HG02763 (cell line): ENCODE results near the gene RASGRF1.

Experiments used
- ATAC-seq: cut with Tn5 transposase; IDR thresholded peaks from one replicate; pipeline ENCODE4 v1.9.1; 2021; ENCODE audit warnings: mild to moderate bottlenecking, moderate library complexity; ENCODE audit not compliant: unreplicated experiment

Gene RASGRF1

DNA sequence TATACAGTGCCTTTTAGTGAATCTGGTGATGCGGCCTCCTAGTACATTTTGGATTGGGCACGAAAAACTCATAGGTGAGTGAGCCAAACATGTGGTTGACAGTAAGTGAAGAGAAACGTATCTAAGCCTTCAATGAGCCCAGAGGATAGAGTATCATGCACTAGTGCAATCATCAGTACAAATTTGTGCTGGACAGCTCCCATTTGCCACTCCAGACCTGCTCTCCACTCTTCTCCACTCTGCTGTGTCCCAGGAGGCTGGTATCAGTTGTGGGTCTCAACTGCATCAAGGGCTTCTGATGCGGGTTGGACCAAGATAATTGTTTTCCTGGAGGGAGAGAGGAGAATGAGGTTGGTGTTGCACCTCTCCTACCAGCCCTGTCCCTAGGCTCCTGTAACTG is 9.1 kb upstream of the RASGRF1 start:
- ATAC-seq = no peak

DNA sequence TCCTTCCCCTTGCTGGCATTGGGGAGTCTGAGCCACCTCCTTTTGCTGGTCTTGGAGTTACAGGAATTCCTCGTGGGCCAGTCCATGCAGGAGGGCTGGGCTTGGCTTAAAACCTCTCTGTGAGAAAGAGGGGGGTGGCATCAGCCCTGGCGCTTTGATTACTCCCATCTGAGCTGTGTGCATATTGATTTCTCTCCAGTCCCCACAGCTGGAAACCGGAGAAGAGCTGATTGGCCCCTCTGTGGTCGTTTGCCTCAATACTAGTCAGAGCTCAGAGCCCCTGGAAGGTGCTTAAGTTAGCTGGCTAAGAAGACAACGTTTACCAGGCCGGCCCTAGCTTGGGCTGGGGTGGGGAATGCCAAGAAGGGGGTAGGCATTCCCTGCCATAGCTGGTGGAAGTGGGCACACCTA is 4.0 kb upstream of the RASGRF1 start:
- no peak for ATAC-seq

DNA sequence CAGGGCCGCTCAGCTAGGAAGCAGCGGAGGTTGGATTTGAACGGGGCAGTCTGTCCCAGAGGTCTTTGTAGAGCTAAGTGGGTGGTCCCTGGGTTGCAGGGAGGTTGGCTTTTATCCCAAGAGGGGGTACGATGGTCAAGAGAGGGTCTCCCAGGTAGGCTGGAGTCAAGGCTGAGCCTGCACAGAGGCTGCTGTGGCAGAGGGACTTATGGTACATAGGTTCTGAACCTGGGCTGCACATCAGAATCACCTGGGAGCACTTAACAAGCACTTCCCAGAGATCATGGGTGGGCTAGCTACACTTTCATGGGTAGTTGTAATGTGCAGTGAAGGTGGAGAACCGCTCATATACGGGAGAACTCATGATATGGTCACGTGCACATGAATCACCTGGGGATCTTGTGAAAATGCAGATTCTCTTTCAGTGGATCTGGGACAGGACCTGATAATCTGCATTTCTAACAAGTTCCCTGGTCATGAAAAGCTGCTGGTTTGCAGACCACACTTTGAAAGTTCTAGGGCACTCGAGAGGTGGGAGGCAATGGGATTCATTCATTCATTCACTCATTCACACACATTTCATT is 2.9 kb upstream of the RASGRF1 start:
- ATAC-seq = no peak

DNA sequence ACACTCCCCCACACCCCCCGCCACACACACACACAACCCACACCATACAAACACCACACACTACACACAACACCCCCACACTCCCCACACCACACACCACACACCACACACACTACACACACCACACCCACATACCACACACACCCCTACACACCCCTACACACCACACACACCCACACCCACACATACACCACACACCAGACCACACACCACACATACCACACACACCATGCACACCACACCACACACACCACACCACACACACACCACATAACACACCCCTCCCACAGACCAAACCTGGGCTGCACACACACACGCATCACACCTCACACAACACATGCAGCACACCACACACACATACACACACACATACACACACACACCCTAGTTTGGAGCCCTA is 1.8 kb upstream of the RASGRF1 start:
- no peak for ATAC-seq

DNA sequence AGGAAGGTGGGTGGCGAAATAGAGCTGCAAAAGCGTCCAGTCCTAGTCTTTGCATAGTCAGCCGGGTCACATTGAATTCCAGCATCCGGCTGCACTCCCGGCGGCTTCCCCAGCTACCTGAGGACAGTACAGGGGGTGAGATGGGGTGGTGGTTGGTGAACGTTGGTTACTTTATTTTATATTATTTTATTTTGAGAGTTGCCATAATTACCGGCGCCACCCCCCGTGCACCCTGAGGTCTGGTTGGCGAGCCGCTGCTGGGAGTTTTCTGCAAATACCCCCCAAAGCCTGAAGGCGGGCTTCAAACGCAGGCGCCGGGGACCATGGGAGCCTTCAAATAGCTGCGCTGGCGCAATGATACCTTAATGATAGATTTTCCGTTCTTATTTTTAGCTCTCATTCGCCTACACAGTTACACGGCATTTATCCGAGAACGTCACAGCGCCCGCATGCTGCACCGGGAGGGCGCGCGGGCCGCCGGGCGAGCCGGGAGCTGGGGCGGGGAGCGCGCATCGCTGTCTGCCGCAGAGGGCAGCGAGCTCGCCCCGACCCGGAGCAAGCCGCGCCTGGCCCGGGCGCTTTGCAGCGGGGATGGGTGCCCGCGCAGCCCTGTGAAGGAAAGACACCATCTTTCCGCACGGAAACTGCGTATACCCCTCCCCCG is 756 bp upstream of the RASGRF1 start:
- no peak for ATAC-seq

DNA sequence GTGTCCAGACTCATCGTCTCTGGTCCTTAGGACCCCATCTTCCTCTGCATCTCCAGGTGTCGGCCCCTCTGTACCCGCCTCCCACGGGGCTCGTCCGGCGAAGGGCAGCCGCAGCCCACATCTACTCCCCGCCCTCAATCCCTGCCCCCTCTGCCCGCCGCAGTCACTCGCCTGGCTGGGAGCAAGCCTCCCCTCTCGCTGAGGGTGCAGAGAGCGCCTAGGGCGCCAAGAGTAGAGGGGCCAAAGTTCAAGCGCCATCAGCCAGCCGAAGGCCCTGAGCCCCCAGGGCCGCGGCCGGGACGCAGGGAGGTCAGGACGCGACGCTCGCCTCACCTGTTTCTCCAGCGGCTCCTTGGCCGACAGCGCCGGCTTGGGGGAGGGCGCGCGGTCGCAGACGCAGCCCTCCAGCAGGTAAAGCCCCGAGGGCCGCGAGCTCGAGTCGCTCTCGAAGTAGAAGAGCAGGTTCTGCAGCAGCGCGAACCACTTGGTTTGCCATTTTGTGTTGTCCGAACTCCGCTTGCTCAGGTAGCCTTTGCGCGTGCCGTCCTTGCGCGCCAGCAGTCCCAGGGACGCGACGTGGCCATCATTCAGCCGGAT is 592 bp downstream of the RASGRF1 start:
- no peak for ATAC-seq

DNA sequence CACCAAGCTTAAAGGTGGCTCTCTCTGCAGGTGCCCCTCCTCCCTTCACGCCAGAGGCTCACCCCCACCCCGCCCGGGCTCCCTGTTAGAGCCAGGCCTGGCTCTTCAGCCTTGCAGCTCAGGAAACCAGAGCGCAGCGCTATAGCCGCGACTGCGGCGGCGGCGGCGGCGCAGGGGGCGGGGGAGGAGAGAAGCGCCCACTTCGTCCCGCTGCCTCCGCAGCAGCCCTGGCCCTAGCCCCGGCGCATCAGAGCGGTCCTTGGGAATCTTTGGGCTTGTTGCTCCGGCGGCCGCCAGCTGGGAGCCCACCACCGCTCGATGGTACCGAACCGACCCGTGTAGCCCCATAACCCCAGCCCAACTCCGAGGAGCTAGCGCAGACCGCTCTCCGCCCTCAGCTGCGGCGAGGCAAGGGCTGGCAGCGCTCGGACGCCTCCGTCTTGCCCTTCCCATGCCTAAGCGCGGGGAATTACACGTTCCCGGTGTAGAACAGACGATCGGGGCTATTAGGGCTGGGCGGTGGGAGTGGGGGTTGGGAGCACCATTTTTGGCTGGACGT is 1.2 kb downstream of the RASGRF1 start:
- no peak for ATAC-seq

DNA sequence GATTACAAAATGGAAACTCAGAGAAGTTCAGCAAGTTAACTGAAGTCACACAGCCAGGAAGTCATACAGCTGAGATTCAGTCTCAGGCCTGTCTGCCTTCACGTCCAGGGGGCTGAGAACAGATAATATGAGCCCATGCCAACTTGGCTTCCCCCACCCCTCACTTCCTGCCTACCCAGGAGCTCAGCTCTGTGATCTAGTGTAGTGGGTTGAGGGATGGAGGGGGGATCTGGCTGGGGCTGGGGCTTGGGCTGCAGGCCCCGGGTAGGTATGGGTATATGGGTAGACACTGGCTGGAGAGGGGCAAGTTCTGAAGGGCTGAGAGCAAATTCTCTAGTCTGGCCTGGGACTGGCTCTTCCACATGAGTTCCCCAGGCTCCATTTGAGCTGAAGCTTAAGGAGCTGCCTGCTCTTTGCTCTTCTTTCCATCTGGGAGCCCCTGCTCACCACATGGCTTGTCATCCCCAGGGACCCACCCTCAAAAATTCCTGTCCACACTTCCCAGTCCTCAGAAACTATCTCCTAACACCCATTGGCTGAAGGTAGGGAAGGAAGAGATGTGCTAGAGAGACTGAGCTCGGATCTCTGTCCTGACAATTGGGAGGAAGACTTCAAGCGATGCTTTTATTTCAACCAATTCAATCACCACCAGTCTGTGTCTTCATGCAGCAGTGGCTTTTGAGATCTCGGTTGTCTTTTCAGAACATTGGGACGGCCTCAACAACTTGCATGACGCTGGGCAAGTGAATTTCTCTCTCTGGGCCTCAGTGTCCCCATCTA is 2.0 kb downstream of the RASGRF1 start:
- ATAC-seq = no peak

DNA sequence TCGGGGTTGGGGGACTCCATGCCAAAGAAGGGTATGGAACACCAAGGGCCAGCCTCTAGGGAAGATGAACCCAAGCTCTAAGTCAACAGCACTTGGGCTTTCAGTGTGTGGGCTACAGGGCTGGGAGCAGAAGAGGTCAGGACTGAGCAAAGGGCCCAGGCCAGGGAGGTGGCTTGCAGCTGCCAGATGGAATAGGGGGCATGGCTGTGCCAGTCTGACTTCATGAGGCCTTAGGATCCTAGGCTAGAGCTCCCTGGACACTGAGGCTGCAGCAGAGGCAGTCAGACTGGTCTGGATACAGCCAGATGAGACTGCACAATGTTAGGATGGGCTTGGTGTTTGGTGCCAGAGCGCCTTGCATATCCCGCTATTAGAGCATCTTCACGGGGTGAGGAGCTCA is 3.8 kb downstream of the RASGRF1 start:
- ATAC-seq = no peak

DNA sequence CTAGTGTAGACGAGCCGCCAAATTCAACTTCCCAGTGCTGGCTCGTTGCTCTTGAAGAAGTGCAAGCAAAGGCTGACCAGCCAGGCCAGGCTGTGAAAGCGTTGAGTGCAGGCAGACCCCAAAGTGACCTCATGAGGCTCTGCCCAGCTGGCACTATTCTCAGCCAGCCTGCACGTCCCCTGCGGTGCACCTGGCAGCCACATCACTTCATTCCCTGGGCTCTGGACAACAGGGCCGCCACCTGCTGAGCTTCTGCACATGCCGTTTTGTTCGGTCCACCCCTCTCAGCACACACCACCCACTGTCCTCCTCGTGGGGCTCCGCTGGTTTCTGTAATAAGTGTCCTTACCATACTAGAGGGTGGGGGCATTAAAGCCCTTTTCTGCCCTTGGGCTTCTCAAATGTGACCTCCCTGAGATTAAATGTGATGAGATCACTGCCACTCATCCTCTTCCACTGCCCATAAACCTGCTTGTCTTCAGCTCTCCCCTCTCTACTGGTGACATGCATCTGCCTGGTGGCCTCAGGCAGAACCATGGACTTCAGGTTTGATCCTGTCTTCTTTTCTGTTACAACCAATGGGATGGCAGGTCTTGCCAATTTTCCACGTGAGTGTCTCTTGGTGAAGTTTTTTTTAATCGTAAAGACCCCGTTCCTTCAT is 6.1 kb downstream of the RASGRF1 start:
- ATAC-seq = no peak

DNA sequence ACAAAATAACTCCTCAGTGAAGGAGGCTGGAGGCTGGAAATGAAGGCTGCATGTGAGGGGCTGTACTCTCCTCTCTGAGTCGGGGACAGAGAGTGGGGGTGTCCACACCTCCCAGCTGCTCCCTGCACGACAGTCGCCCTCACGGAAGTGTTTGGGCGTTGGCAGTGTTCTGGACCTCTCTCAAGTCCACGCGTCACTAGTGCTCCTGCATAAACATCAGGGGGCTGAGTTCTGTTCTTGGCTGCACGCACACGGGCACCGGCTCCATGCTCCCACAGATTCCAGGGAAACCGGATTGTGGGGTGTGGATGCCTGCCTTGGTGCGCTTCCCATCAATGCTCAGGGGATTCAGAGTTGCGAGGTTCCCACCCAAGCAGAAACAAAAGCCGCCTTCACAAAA is 7.4 kb downstream of the RASGRF1 start:
- no peak for ATAC-seq

DNA sequence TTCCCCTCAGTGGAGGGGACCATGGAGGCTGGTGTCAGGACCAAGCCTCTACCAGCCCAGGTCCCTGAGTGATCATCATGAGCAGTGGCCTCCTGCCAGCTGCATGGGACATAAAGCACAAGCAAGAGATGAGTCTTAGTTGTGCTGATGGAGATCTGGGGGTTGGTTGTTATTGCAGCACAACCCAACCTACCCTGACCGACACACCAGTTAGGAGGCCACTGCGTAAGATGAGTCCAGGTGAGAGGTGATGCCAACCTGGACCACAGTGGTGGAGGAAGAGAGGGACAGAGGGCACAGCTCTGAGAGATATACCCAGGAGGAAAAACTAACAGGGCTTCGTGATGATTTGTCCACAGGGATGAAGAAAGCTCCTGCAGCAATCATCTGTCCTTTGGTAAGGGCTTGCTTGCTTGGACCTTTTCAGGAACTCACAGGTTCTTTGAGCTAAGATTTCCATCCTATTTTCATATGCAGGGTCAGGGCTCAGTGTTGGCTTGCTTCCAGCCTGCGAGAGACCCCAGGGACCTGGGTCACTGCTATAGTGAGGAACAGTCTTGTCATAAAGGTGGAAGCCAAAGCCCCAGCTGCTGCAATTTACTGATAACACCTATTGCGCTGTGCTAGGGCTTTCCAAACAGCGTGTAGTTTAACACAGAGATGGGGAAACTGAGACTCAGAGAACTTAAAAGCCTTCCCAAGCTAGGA is 8.1 kb downstream of the RASGRF1 start:
- no peak for ATAC-seq

DNA sequence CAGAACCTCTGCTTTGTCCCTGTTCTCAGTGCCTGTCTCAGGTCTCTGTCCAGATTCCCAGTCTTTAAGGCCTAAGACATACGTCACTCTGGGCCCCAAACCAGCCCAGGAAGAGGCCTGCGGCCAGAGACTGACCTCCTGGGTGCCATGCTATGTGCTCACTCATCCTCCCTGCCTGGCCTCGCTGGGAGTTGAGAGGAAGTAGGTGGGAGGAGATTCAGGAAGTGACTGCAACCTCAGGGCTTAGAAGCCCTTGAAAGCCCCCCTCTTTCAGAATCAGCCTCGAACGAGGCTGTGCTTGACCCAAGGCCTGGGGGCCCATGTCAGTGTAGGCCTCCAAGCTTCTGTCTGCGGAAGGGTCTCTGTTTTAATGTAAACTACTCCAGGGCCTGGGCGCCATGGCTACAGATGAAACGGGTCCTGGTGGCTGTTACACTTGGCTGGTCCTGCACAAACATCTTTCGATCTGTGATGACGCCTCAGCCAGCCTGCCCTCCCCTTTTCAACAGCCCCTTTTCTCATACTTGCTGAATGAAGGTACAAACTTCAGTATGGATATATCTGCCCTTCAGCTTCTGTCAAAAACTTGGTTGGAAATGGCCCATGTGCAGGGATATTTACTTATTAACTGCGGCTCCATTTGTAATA is 11.7 kb downstream of the RASGRF1 start:
- no peak for ATAC-seq

DNA sequence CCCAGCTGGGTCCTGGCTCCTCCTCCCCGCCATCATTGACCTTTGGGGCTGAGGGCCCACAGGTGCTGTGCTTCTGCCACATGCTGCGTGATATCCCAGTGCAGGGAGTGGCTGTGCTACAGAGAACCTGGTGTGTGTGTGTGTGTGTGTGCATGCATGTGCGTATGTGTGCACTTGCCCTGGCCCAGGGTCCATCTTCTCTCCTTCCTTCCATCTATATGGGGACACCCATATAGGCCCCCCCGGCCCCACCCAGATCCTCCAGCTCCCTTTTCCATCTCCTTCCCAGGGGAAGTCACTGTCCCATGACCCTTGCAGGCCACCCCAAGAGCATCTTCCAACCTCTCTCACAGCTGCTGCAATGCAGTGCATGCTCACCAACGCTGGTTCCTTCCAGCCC is 12.6 kb downstream of the RASGRF1 start:
- ATAC-seq = no peak

DNA sequence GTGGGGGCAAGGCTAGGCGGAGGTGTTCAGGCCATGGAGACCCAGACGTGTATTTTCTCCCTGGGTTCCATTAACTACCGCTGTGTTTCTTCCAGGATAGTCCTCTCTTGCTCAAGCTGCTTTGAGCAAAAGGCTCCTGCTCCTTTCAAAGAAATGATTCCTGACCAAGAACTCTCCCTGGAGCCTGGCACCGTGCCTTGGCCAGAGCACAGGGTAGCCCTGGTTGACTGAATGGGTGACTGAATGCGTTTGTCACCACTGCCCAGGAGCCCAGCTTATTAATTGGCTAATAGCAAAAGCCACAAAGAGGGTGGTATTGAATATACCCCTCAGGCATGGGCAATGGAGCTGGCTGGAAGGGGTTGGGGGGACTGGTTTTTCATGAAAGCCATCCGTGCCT is 13.9 kb downstream of the RASGRF1 start:
- ATAC-seq = no peak

DNA sequence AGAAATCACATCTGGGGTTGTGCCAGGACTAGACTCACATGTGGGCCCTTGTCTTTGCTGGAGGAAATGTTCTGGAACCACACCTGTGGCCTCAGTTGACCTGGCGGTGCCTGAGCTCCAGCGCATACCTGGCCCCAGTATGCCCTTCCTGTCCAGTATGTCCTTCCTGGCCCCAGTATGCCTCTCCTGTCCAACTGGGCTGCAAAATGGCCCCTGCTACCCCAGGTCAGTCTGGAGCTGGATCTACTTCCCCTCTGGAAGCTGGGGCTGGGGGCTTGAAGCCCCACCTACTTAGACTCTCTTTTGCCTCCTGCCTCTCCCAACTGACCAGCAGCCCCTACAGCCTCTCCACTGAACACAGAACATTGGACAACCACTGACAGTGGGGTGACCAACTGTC is 15.3 kb downstream of the RASGRF1 start:
- ATAC-seq = no peak

DNA sequence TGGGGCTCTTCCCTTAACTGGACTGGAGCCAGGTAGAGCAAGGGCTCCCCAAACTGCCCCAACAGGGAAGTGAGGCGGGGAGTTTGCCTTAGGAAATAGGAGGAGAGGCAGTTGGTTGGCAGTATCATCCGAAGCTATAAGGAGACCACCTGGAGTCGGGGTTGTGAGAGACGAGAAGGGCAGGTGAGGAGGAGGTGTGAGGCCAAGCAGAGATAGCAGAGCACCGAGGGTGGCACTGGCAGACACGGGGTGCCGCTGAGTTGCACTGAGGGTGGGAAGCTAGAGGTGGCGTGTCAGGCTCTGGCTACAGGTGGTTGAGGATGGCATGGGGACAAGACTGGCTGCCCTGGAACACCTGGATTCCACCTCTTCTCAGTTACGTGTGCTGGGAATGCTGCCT is 17.2 kb downstream of the RASGRF1 start:
- no peak for ATAC-seq

DNA sequence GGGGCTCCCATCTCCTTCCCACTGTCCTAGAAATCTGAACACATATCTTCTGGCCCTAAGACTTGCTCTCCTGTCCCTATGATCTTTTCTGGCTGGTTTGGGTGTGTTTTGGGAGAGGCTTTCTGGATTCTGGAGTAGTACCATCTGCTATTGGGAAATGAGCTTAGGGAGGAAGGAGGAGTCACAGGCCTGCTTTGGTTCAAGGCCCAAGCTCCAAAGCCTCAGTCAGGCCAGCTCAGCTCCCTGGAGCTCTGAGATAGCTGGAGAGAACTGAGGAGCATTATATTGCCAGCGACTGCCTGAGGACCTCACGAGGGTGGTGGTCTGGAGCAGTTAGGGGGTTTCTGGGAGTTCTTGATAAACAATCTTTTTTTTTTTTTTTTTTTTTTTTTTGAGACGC is 18.7 kb downstream of the RASGRF1 start:
- ATAC-seq = no peak

DNA sequence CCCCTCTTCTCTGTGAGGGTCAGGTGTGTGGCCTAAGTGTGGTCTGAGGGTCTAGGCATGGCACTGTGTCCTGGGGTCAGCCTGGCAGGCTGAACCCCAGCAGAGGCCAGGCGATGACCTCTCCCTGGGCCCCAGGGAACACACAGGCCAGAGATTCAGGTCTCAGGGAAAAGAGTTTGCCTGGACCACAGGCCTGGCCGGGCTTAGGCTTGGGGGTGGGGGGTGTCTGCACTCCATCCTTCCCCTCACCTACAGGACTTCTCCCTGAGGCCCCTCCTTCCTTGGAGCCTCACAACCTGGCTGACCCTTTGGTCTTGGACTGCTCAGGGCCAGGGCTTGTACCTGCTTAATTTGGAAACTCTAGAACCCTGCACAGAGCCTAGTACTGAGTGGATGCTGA is 21.8 kb downstream of the RASGRF1 start:
- ATAC-seq = no peak

DNA sequence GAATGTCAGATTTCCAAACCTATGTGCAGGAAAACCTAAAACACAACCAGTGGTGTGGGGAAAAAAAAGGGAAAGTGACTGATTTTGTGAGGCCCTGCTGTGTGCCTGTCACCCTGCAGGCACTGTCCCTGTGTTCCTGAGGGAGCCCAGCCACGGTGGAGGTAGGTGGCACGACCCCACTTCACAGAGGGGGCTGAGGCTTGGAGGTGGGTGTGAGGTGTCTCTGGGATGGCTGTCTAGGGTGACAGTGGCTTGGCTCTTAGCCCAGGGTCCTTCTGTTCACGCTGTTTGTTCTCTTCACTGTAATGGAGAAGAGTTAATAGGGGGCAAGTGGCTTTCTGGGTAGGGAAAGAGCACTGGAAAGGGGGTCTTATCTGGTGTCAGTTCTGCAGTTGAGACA is 22.6 kb downstream of the RASGRF1 start:
- no peak for ATAC-seq
